H9 (cell line): ENCODE measurements around the gene SPOP. TPM values are rescaled to one million over a fixed set of nuclear protein-coding genes. Genes with fewer than 3 reads are reported as not detected.

Source experiments
- DNase-seq: peaks from one replicate; pipeline ENCODE4 v3.0.0-alpha.2; 2017
- H2AFZ ChIP-seq: one replicate; pipeline ENCODE4 v1.6.1; 2013; ENCODE audit warnings: mild to moderate bottlenecking, low read length, control low read depth, moderate library complexity
- H2AK5ac ChIP-seq: 2 replicates; pipeline ENCODE4 v1.6.1; 2013; ENCODE audit warnings: low read length, control low read depth, mixed read lengths; ENCODE audit not compliant: insufficient read length
- H2BK120ac ChIP-seq: one replicate; pipeline ENCODE4 v1.6.1; 2013; ENCODE audit warnings: low read depth, mild to moderate bottlenecking, low read length, control low read depth, inconsistent platforms; ENCODE audit not compliant: poor library complexity, severe bottlenecking
- H2BK12ac ChIP-seq: 2 replicates; pipeline ENCODE4 v1.6.1; 2013; ENCODE audit warnings: low read length, control low read depth, mixed read lengths, low read depth; ENCODE audit not compliant: insufficient read length
- H2BK15ac ChIP-seq: 2 replicates; pipeline ENCODE4 v1.6.1; 2013; ENCODE audit warnings: low read depth, low read length, control low read depth
- H2BK20ac ChIP-seq: one replicate; pipeline ENCODE4 v1.6.1; 2013; ENCODE audit warnings: low read depth, mild to moderate bottlenecking, low read length, control low read depth, inconsistent platforms; ENCODE audit not compliant: poor library complexity, severe bottlenecking
- H2BK5ac ChIP-seq: 2 replicates; pipeline ENCODE4 v1.6.1; 2013; ENCODE audit warnings: low read length, control low read depth, mixed read lengths; ENCODE audit not compliant: insufficient read length
- H3K14ac ChIP-seq: 2 replicates; pipeline ENCODE4 v1.6.1; 2013; ENCODE audit warnings: low read length, control low read depth; ENCODE audit not compliant: insufficient read depth
- H3K18ac ChIP-seq: 2 replicates; pipeline ENCODE4 v1.6.1; 2013; ENCODE audit warnings: low read depth, mild to moderate bottlenecking, mixed read lengths, low read length, control low read depth; ENCODE audit not compliant: insufficient read length
- H3K23ac ChIP-seq: 2 replicates; pipeline ENCODE4 v1.6.1; 2013; ENCODE audit warnings: low read length, control low read depth, mixed read lengths, low read depth; ENCODE audit not compliant: insufficient read length
- H3K23me2 ChIP-seq: 2 replicates; pipeline ENCODE4 v1.6.1; 2013; ENCODE audit warnings: low read depth, mild to moderate bottlenecking, mixed read lengths, low read length, control low read depth; ENCODE audit not compliant: insufficient read length, poor library complexity, severe bottlenecking
- H3K27ac ChIP-seq: 2 replicates; pipeline ENCODE4 v1.5.1; 2013; ENCODE audit warnings: low read length, control low read depth, mixed read lengths, low read depth; ENCODE audit not compliant: insufficient read length
- H3K27me3 ChIP-seq: 2 replicates; pipeline ENCODE4 v1.6.1; 2013; ENCODE audit warnings: low read length, control low read depth, inconsistent platforms; ENCODE audit not compliant: insufficient read depth
- H3K4ac ChIP-seq: 2 replicates; pipeline ENCODE4 v1.6.1; 2013; ENCODE audit warnings: low read depth, mild to moderate bottlenecking, control low read depth, inconsistent platforms, low read length, moderate library complexity
- H3K4me1 ChIP-seq: 2 replicates; pipeline ENCODE4 v1.6.1; 2013; ENCODE audit warnings: low read length, control low read depth, inconsistent platforms; ENCODE audit not compliant: insufficient read depth
- H3K4me2 ChIP-seq: 2 replicates; pipeline ENCODE4 v1.6.1; 2013; ENCODE audit warnings: low read length, control low read depth, mixed read lengths; ENCODE audit not compliant: insufficient read length, insufficient read depth
- H3K56ac ChIP-seq: 2 replicates; pipeline ENCODE4 v1.6.1; 2013; ENCODE audit warnings: low read depth, mild to moderate bottlenecking, mixed read lengths, low read length, control low read depth; ENCODE audit not compliant: insufficient read length
- H3K79me1 ChIP-seq: 2 replicates; pipeline ENCODE4 v1.6.1; 2013; ENCODE audit warnings: low read depth, mild to moderate bottlenecking, moderate library complexity, low read length, control low read depth, inconsistent platforms; ENCODE audit not compliant: insufficient read depth, poor library complexity, severe bottlenecking
- H3K79me2 ChIP-seq: 2 replicates; pipeline ENCODE4 v1.6.1; 2013; ENCODE audit warnings: low read length, control low read depth, inconsistent platforms; ENCODE audit not compliant: insufficient read depth
- H3K9ac ChIP-seq: 2 replicates; pipeline ENCODE4 v1.6.1; 2013; ENCODE audit warnings: low read length, control low read depth, mixed read lengths; ENCODE audit not compliant: insufficient read length; ENCODE audit errors: extremely low read depth
- H3K9me3 ChIP-seq: one replicate; pipeline ENCODE4 v1.6.1; 2013; ENCODE audit warnings: low read depth, low read length, inconsistent platforms; ENCODE audit not compliant: control insufficient read depth
- H3T11ph ChIP-seq: one replicate; pipeline ENCODE4 v1.6.1; 2013; ENCODE audit warnings: mild to moderate bottlenecking, low read length, control low read depth, inconsistent platforms
- H4K20me1 ChIP-seq: one replicate; pipeline ENCODE4 v1.6.1; 2013; ENCODE audit not compliant: control insufficient read depth, insufficient read length, insufficient read depth
- H4K5ac ChIP-seq: 2 replicates; pipeline ENCODE4 v1.6.1; 2013; ENCODE audit warnings: low read depth, mild to moderate bottlenecking, mixed read lengths, low read length, control low read depth; ENCODE audit not compliant: insufficient read length
- H4K8ac ChIP-seq: replicated peaks from 2 replicates; pipeline ENCODE4 v1.6.1; 2013; ENCODE audit warnings: low read length, control low read depth, mixed read lengths, low read depth; ENCODE audit not compliant: insufficient read length
- H4K91ac ChIP-seq: 2 replicates; pipeline ENCODE4 v1.6.1; 2013; ENCODE audit warnings: low read depth, mild to moderate bottlenecking, moderate library complexity, mixed read lengths, low read length, control low read depth; ENCODE audit not compliant: insufficient read length
- H3K27ac Mint-ChIP-seq, 3 experiments: 2 replicates in 2 of 3; 3 replicates in 1 of 3; pipeline ENCODE4 v1.8.0; 2020 to 2021; ENCODE audit warnings: mixed read lengths in 3 of 3, mild to moderate bottlenecking in 1 of 3, moderate library complexity in 1 of 3
- H3K27me3 Mint-ChIP-seq: 2 replicates; pipeline ENCODE4 v1.8.0; 2021; ENCODE audit warnings: low read depth, mild to moderate bottlenecking, moderate library complexity, mixed read lengths
- H3K36me3 Mint-ChIP-seq, 3 experiments: 2 replicates in 2 of 3; 3 replicates in 1 of 3; pipeline ENCODE4 v1.8.0; 2020 to 2021; ENCODE audit warnings: low read depth in 3 of 3, mixed read lengths in 3 of 3; ENCODE audit not compliant: insufficient read depth in 1 of 3
- H3K4me1 Mint-ChIP-seq, 2 experiments: 2 replicates each; pipeline ENCODE4 v1.8.0; 2020; ENCODE audit warnings: mixed read lengths in 2 of 2
- H3K4me3 Mint-ChIP-seq, 2 experiments: 2 replicates in 1 of 2; 3 replicates in 1 of 2; pipeline ENCODE4 v1.8.0; 2020 to 2021; ENCODE audit warnings: mild to moderate bottlenecking in 2 of 2, mixed read lengths in 2 of 2, moderate library complexity in 1 of 2
- H3K9me3 Mint-ChIP-seq, 2 experiments: 2 replicates in 1 of 2; 3 replicates in 1 of 2; pipeline ENCODE4 v1.8.0; 2020; ENCODE audit warnings: mild to moderate bottlenecking in 2 of 2, mixed read lengths in 2 of 2, moderate library complexity in 1 of 2
- WGBS: extraction: QIAGEN DNeasy Blood & Tissue Kit; methylation state at CpG from one replicate; pipeline ENCODE4 v1.1.7; 2013; ENCODE audit warnings: missing lambda C conversion rate, low lambda C conversion rate, mixed read lengths; ENCODE audit not compliant: insufficient read length; ENCODE audit errors: extremely low coverage; 5-methylcytosine and 5-hydroxymethylcytosine counted together
- total RNA-seq: library from RNA; stranded (reverse); gene quantifications from 2 replicates; pipeline ENCODE4 v1.2.1, GENCODE V29; 2021
- TF ChIP-seq, protein P1 (sequence below): fragments of 200-600 bp; sonication (generic); conservative IDR thresholded peaks from 3 replicates; pipeline ENCODE4 v1.8.0; 2021; ENCODE audit warnings: antibody characterized with exemption, mild to moderate bottlenecking

SPOP gene
- total RNA-seq, 1 experiment from 2014 or later = 33.7 TPM

GRCh38 chr17:49688848-49689247 is 11.0 kb upstream of the SPOP start:
- no peak overlapping the region for H2BK12ac ChIP-seq
- Mint-ChIP-seq H3K4me3 (no peak overlapping the region), H3K36me3 (no peaks in the 10 kb centered on the region), H3K4me1 (peaks cover 15 to 18% of the 10 kb centered on the region in 2 experiments), H3K27me3 (peaks cover 8% of the 10 kb centered on the region), H3K9me3 (no peaks in the 10 kb centered on the region), H3K27ac (peak overlapping the region in 1 of 3 experiments; percentile 28; a peak in 4 of 7 replicates)
- H3K14ac ChIP-seq = no peak overlapping the region
- H3K9me3 ChIP-seq = no peaks in the 10 kb centered on the region
- H3K4ac ChIP-seq = no peak overlapping the region
- H3K4me2 ChIP-seq = no peak overlapping the region
- H4K20me1 ChIP-seq = no peaks in the 10 kb centered on the region
- WGBS = no CpG with 5 or more reads among the region's 4 CpGs
- H3K23me2 ChIP-seq = no peaks in the 10 kb centered on the region
- peaks cover 9% of the 10 kb centered on the region; the same call in 1 of the 2 replicates for H3K4me1 ChIP-seq
- H3T11ph ChIP-seq = no peak overlapping the region
- no peaks in the 10 kb centered on the region for H3K27me3 ChIP-seq
- H3K18ac ChIP-seq = no peak overlapping the region
- no peak overlapping the region for H3K23ac ChIP-seq
- no peak overlapping the region for H2BK120ac ChIP-seq
- TF ChIP-seq, protein P1, sequence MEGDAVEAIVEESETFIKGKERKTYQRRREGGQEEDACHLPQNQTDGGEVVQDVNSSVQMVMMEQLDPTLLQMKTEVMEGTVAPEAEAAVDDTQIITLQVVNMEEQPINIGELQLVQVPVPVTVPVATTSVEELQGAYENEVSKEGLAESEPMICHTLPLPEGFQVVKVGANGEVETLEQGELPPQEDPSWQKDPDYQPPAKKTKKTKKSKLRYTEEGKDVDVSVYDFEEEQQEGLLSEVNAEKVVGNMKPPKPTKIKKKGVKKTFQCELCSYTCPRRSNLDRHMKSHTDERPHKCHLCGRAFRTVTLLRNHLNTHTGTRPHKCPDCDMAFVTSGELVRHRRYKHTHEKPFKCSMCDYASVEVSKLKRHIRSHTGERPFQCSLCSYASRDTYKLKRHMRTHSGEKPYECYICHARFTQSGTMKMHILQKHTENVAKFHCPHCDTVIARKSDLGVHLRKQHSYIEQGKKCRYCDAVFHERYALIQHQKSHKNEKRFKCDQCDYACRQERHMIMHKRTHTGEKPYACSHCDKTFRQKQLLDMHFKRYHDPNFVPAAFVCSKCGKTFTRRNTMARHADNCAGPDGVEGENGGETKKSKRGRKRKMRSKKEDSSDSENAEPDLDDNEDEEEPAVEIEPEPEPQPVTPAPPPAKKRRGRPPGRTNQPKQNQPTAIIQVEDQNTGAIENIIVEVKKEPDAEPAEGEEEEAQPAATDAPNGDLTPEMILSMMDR = no peak
- no peak overlapping the region for H2AFZ ChIP-seq
- H3K79me2 ChIP-seq = no peaks in the 10 kb centered on the region
- H3K9ac ChIP-seq = no peak overlapping the region
- no peak overlapping the region for H3K27ac ChIP-seq
- no peak overlapping the region for H2AK5ac ChIP-seq
- DNase-seq = peak; percentile 24
- no peak overlapping the region for H4K5ac ChIP-seq
- H4K8ac ChIP-seq = no peak overlapping the region
- no peak overlapping the region for H3K56ac ChIP-seq
- H3K79me1 ChIP-seq = no peaks in the 10 kb centered on the region
- H2BK5ac ChIP-seq = no peak overlapping the region
- H2BK15ac ChIP-seq = no peak overlapping the region
- H2BK20ac ChIP-seq = no peak overlapping the region
- no peak overlapping the region for H4K91ac ChIP-seq
